ENCODE data around the gene MRPS24. TPM values are rescaled to one million over a fixed set of nuclear protein-coding genes. Genes with fewer than 3 reads are reported as not detected.

MRPS24 gene
- total and polyA plus RNA-seq, 2 donors (not counting 3 experiments of a cell fraction or from before 2014, with no cell fraction given): 105 to 279 TPM

DNA sequence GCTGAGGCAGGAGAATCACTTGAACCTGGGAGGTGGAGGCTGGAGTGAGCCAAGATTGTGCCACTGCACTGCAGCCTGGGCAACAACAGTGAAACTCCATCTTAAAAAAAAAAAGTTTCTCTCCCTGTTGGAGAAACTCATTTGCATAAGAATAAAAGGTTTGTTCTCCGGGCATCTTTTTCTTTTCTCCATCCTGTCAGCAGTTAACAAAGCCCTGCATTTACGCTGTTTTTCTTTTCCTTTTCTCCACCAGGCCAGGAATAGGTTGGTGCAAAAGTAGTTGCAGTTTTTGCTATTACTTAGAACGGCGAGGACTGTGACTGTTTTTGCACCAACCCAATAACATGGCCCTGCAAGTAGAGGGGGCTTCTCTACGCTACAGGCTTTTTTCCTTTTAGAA, 46.6 kb upstream of the MRPS24 start:
- H3K27ac ChIP-seq (ENCODE audit: insufficient read depth, low read depth, low read length): no peak overlapping the region
- H4K20me1 ChIP-seq (replicated peaks; ENCODE audit: control insufficient read depth, extremely low read depth, insufficient read depth, low read length): no peaks in the 10 kb centered on the region
- no peak for FAIRE-seq
- dilution Hi-C loops (cut with MboI; ENCODE audit: extremely low pct_ligation_motif_present, low sequenced_read_pairs): no loop called here
- no peak overlapping the region for H3K9ac ChIP-seq (replicated peaks; ENCODE audit: extremely low read depth, insufficient read depth, low read length)
- H3K79me2 ChIP-seq (ENCODE audit: control insufficient read depth, insufficient read depth, low read length): no peaks in the 10 kb centered on the region
- H3K9me1 ChIP-seq (replicated peaks; ENCODE audit: control insufficient read depth, extremely low read depth, insufficient read depth, low read length): no peaks in the 10 kb centered on the region
- no peak for DNase-seq (ENCODE audit: low read depth, low spot score)
- BruUV-seq (replicated peaks): no TSS peak
- H3K9me3 ChIP-seq (replicated peaks; ENCODE audit: control insufficient read depth, insufficient read depth, low read length): no peaks in the 10 kb centered on the region
- H3K27me3 ChIP-seq (ENCODE audit: control insufficient read depth in 2 of 2, insufficient read depth in 2 of 2, low read length in 2 of 2): no peaks in the 10 kb centered on the region
- CTCF ChIA-PET: no interaction called here
- no peaks in the 10 kb centered on the region for H3K36me3 ChIP-seq (ENCODE audit: control insufficient read depth in 2 of 2, extremely low read depth in 1 of 2, insufficient read depth in 2 of 2, low read length in 2 of 2)
- POLR2A ChIA-PET: no interaction called here
- H2AFZ ChIP-seq (ENCODE audit: low read depth, low read length): no peak overlapping the region
- no peak overlapping the region for H3K4me3 ChIP-seq (replicated peaks in 1 of 3; ENCODE audit: insufficient read depth in 1 of 3, low read depth in 1 of 3, low read length in 3 of 3)
- no peak overlapping the region for H3K4me2 ChIP-seq (ENCODE audit: insufficient read depth, low read length)
- no peaks in the 10 kb centered on the region for H3K4me1 ChIP-seq (ENCODE audit: control insufficient read depth, extremely low read depth, insufficient read depth, low read length)
- intact Hi-C loops (cut with micrococcal nuclease): no loop called here
- no peak for TF ChIP-seq FOS (IDR thresholded peaks at IDR 0.05; ENCODE audit: borderline replicate concordance, insufficient read depth, low read length)
- TF ChIP-seq EZH2 (IDR thresholded peaks at IDR 0.05; ENCODE audit: borderline replicate concordance, low read depth, low read length, severe bottlenecking): no peak
- TF ChIP-seq MYC (IDR thresholded peaks at IDR 0.05; ENCODE audit: low read depth, low read length): no peak
- no peak for TF ChIP-seq GATA2 (IDR thresholded peaks at IDR 0.05; ENCODE audit: insufficient read depth, insufficient read length, low read depth, low read length)
- TF ChIP-seq JUN (IDR thresholded peaks at IDR 0.05; ENCODE audit: borderline replicate concordance, insufficient read depth, insufficient read length, low read depth): no peak
- TF ChIP-seq POLR2AphosphoS5 (IDR thresholded peaks at IDR 0.05; ENCODE audit: insufficient read depth, low read depth, low read length): no peak
- TF ChIP-seq POLR2A (IDR thresholded peaks at IDR 0.05; ENCODE audit: low read depth, low read length): no peak
- TF ChIP-seq, protein P1, sequence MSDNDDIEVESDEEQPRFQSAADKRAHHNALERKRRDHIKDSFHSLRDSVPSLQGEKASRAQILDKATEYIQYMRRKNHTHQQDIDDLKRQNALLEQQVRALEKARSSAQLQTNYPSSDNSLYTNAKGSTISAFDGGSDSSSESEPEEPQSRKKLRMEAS (IDR thresholded peaks at IDR 0.05; ENCODE audit: insufficient read depth, insufficient read length): no peak

DNA sequence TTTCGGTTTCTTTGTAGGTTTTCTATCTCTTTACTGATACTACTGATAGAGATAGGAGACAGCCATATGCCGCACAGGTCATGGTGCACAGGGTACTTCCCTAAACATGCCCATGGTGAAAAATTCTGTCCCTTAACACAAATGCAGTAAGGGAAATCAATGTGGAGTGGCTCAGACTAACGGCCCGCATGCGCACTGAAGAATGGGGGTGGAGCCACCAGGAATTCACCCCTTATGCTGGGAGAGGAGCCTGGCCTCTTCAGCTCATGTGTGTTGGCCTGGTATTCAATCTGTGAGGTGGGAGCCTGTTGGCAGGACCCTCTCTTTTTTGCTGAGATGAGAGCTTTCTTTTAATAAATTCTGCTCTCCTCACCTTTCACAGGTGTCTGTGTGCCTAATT, 45.5 kb upstream of the MRPS24 start:
- ChIA-PET CTCF (interaction anchor here (1.3 kb wide), 1 partner anchor 37 kb away, joined by 3 read pairs; no protein-coding TSS in a partner anchor), POLR2A (no interaction called here)
- Histone ChIP-seq H3K79me2 (ENCODE audit: control insufficient read depth, insufficient read depth, low read length) (no peaks in the 10 kb centered on the region), H4K20me1 (replicated peaks; ENCODE audit: control insufficient read depth, extremely low read depth, insufficient read depth, low read length) (no peaks in the 10 kb centered on the region), H3K27ac (ENCODE audit: insufficient read depth, low read depth, low read length) (no peak overlapping the region), H3K9me3 (replicated peaks; ENCODE audit: control insufficient read depth, insufficient read depth, low read length) (no peaks in the 10 kb centered on the region), H3K27me3 (ENCODE audit: control insufficient read depth in 2 of 2, insufficient read depth in 2 of 2, low read length in 2 of 2) (no peaks in the 10 kb centered on the region), H3K4me1 (ENCODE audit: control insufficient read depth, extremely low read depth, insufficient read depth, low read length) (no peaks in the 10 kb centered on the region), H2AFZ (ENCODE audit: low read depth, low read length) (no peak overlapping the region), H3K4me3 (replicated peaks in 1 of 3; ENCODE audit: insufficient read depth in 1 of 3, low read depth in 1 of 3, low read length in 3 of 3) (no peak overlapping the region), H3K4me2 (ENCODE audit: insufficient read depth, low read length) (no peak overlapping the region), H3K9me1 (replicated peaks; ENCODE audit: control insufficient read depth, extremely low read depth, insufficient read depth, low read length) (no peaks in the 10 kb centered on the region), H3K36me3 (ENCODE audit: control insufficient read depth in 2 of 2, extremely low read depth in 1 of 2, insufficient read depth in 2 of 2, low read length in 2 of 2) (no peaks in the 10 kb centered on the region), H3K9ac (replicated peaks; ENCODE audit: extremely low read depth, insufficient read depth, low read length) (no peak overlapping the region)
- no peak for DNase-seq (ENCODE audit: low read depth, low spot score)
- FAIRE-seq: no peak
- intact Hi-C loops (cut with micrococcal nuclease): no loop called here
- BruUV-seq (replicated peaks): no TSS peak
- TF ChIP-seq POLR2A (IDR thresholded peaks at IDR 0.05; ENCODE audit: low read depth, low read length) (no peak), MYC (IDR thresholded peaks at IDR 0.05; ENCODE audit: low read depth, low read length) (no peak), EZH2 (IDR thresholded peaks at IDR 0.05; ENCODE audit: borderline replicate concordance, low read depth, low read length, severe bottlenecking) (no peak), JUN (IDR thresholded peaks at IDR 0.05; ENCODE audit: borderline replicate concordance, insufficient read depth, insufficient read length, low read depth) (no peak), GATA2 (IDR thresholded peaks at IDR 0.05; ENCODE audit: insufficient read depth, insufficient read length, low read depth, low read length) (no peak), FOS (IDR thresholded peaks at IDR 0.05; ENCODE audit: borderline replicate concordance, insufficient read depth, low read length) (no peak), POLR2AphosphoS5 (IDR thresholded peaks at IDR 0.05; ENCODE audit: insufficient read depth, low read depth, low read length) (no peak)
- TF ChIP-seq, protein P1 (IDR thresholded peaks at IDR 0.05; ENCODE audit: insufficient read depth, insufficient read length): no peak
- TF ChIP-seq, protein P2, sequence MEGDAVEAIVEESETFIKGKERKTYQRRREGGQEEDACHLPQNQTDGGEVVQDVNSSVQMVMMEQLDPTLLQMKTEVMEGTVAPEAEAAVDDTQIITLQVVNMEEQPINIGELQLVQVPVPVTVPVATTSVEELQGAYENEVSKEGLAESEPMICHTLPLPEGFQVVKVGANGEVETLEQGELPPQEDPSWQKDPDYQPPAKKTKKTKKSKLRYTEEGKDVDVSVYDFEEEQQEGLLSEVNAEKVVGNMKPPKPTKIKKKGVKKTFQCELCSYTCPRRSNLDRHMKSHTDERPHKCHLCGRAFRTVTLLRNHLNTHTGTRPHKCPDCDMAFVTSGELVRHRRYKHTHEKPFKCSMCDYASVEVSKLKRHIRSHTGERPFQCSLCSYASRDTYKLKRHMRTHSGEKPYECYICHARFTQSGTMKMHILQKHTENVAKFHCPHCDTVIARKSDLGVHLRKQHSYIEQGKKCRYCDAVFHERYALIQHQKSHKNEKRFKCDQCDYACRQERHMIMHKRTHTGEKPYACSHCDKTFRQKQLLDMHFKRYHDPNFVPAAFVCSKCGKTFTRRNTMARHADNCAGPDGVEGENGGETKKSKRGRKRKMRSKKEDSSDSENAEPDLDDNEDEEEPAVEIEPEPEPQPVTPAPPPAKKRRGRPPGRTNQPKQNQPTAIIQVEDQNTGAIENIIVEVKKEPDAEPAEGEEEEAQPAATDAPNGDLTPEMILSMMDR (IDR thresholded peaks at IDR 0.05; ENCODE audit: extremely low read depth in 1 of 2, insufficient read depth in 1 of 2, low read depth in 1 of 2, low read length in 2 of 2): no peak
- dilution Hi-C loops (cut with MboI; ENCODE audit: extremely low pct_ligation_motif_present, low sequenced_read_pairs): no loop called here
